Measurements from ENCODE around the gene LGR6. TPM values are rescaled to one million over a fixed set of nuclear protein-coding genes. Genes with fewer than 3 reads are reported as not detected.

The LGR6 gene
- total RNA-seq, 2 donors from 2014 or later = 5.8 to 5.9 TPM

DNA sequence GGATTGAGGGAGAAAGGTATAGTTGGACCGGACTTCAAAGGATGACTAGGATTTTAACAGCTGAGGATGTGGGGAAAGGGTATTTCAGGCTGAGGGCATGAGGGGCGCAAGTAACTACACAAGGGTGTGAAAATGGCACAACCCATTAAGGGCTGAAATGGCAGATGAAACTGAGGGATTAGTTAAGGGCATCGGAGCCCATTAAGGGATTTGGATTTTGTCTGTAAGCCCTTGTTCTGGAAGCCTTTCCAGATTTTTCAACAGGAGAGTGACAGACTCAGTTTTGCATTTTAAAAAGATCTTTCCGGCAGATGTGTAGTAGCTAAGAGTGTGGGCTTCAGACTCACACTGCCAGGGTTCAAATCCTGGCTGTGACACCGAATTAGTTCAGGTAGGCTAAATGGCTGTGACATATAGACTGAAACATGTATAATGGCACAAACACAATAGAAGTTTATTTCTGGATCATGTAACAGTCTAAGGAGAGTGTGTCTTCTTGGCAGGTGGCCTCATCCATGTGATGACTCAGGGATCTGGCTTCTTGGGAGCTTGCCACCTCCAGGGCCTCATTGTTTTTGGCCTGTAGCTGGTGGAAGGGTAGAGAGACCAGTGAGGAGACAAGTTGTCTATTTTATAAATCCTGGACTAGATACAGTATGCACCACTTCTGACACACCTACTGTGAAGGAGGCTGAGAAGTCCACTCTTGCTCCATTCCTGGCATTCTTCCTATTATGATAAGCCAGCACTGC, 98.5 kb downstream of the LGR6 start:
- ATAC-seq (no peak), DNase-seq (ENCODE audit: low spot score) (no peak)
- no peaks in the 10 kb centered on the region for H3K27me3 Mint-ChIP-seq
- no peak overlapping the region for H3K4me3 Mint-ChIP-seq
- peak overlapping the region in 1 of 2 donors; percentile 28 for H3K27ac Mint-ChIP-seq
- H3K4me1 Mint-ChIP-seq (ENCODE audit: low read depth in 2 of 2) = peaks cover 22 to 29% of the 10 kb centered on the region in 2 donors
- H3K36me3 Mint-ChIP-seq = no peaks in the 10 kb centered on the region
- H3K9me3 Mint-ChIP-seq = no peaks in the 10 kb centered on the region

- no peaks in the 10 kb centered on the region for H3K36me3 Mint-ChIP-seq
- H3K4me1 Mint-ChIP-seq (ENCODE audit: low read depth in 2 of 2) = peaks cover 22 to 29% of the 10 kb centered on the region in 2 donors
- ATAC-seq (no peak), DNase-seq (ENCODE audit: low spot score) (no peak)
- H3K27ac Mint-ChIP-seq = no peak overlapping the region
- no peaks in the 10 kb centered on the region for H3K9me3 Mint-ChIP-seq
- H3K4me3 Mint-ChIP-seq = no peak overlapping the region
- no peaks in the 10 kb centered on the region for H3K27me3 Mint-ChIP-seq
These were observed 99.2 kb downstream of the LGR6 start for GRCh38 chr1:202292773-202293172.

GRCh38 chr1:202293569-202293968, 100.0 kb downstream of the LGR6 start:
- H3K4me3 Mint-ChIP-seq = no peak overlapping the region
- ATAC-seq (no peak), DNase-seq (ENCODE audit: low spot score) (no peak)
- H3K27me3 Mint-ChIP-seq = no peaks in the 10 kb centered on the region
- peak overlapping the region; percentile 51 to 70 for H3K27ac Mint-ChIP-seq
- H3K4me1 Mint-ChIP-seq (ENCODE audit: low read depth in 2 of 2) = peaks cover 22 to 33% of the 10 kb centered on the region in 2 donors
- H3K9me3 Mint-ChIP-seq = no peaks in the 10 kb centered on the region
- H3K36me3 Mint-ChIP-seq = no peaks in the 10 kb centered on the region

DNA sequence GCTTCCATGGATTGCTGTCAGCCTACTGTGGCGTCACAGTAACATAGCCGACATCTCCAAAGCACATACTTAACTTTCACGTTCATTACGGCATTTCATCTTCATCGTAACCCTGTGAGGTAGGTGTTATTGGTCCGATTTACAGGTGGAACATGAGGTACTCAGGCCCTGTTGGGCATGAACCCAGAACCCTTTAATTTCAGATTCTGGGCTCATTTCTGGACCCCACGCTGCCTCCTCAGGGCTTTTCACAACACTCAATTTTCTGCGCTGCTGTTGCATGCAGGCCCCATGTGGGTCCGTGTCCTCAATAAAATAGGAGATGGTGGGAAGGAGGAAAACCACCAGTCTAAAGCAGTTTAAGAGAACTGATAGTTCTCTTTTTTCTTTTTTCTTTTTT, 108.6 kb downstream of the LGR6 start:
- H3K9me3 Mint-ChIP-seq = no peaks in the 10 kb centered on the region
- H3K36me3 Mint-ChIP-seq = no peaks in the 10 kb centered on the region
- ATAC-seq (no peak), DNase-seq (ENCODE audit: low spot score) (peak; percentile 6)
- peaks cover 0 to 8% of the 10 kb centered on the region in 2 donors for H3K4me1 Mint-ChIP-seq (ENCODE audit: low read depth in 2 of 2)
- no peak overlapping the region for H3K27ac Mint-ChIP-seq
- H3K27me3 Mint-ChIP-seq = no peaks in the 10 kb centered on the region
- no peak overlapping the region for H3K4me3 Mint-ChIP-seq

DNA sequence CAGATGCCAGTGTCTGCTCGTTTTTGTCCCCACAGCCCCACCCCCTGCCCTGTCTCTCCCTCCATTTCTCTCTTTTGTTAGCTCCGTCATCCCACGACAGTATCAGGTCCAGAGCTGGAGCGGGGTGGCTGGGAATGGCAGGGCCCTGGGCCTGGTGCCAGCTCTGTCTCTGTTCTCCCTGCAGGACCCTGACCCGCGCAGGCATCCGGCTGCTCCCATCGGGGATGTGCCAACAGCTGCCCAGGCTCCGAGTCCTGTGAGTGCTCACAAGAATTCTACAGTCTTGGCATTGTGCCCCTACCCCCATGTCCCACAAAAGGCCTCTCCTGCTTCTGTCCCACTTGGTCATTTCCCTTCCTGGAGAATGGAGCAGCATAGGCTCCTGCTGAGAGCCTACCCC, 110.8 kb downstream of the LGR6 start:
- no peak for ATAC-seq

DNA sequence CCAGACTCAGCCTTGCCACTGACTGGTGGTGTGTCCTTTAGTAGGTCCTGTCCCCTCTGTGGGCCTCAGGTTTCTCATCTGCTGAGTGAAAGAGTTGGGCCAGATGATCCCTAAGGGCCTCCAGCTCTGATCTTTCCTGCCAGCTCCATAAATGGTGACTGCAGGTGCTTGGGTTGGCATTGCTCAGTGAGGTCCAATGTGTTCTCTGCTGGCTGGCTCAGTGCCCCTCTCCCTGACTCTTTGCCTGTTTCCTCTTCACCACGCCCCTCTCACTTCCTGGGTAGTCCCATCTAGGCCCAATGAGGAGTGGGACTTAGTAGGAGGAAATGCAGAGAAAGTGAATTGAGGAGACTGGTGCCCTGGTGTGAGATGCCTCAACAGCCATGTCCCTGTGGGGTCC, 111.6 kb downstream of the LGR6 start:
- DNase-seq (ENCODE audit: low spot score) = no peak
- peaks cover 0 to 4% of the 10 kb centered on the region in 2 donors for H3K4me1 Mint-ChIP-seq (ENCODE audit: low read depth in 2 of 2)
- no peaks in the 10 kb centered on the region for H3K27me3 Mint-ChIP-seq
- no peak for ATAC-seq
- no peak overlapping the region for H3K4me3 Mint-ChIP-seq
- H3K27ac Mint-ChIP-seq = no peak overlapping the region
- no peaks in the 10 kb centered on the region for H3K9me3 Mint-ChIP-seq
- H3K36me3 Mint-ChIP-seq = no peaks in the 10 kb centered on the region

More for the DNA sequence above, 110.8 kb downstream of the LGR6 start:
- Mint-ChIP-seq H3K4me3 (no peak overlapping the region), H3K4me1 (ENCODE audit: low read depth in 2 of 2) (peaks cover 0 to 4% of the 10 kb centered on the region in 2 donors), H3K9me3 (no peaks in the 10 kb centered on the region), H3K27me3 (no peaks in the 10 kb centered on the region), H3K36me3 (no peaks in the 10 kb centered on the region), H3K27ac (peak overlapping the region in 1 of 2 donors; percentile 66)
- peak; percentile 56 for DNase-seq (ENCODE audit: low spot score)

DNA sequence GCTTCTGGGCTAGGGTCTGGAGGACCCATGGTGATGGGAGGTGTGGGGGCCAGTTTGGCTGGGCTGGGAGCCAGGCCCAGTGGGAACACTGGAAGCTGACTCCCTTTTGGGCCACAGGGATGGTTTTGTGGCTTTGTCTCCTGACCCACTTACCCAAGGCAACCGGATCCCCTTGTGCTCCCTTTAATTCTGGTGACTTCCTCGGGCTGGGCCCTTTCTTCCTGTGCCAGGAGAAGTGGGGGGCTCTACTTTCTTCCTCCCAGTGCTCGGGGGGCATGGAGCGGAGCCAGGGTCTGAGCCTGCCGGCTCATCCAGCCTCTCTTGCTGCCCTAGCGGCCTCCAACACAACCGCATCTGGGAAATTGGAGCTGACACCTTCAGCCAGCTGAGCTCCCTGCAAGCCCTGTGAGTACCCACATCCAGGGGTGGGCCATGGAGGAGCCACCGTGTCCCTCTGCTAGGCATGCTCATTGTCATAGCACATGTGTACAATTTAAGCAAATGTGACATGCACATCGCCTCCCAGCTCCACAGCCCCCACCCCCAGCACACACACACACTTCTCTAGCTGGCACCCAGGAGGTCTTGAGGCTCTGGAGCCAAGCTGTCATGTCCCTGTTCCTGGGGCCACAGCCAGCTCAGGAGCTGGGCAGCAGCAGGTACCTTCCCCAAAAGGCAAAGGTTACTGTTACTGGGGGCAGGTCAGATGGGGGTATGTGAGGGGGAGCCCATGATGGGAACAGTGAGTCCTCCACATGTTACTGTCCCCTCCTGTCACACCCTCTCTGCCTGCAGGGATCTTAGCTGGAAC, 113.1 kb downstream of the LGR6 start:
- Mint-ChIP-seq H3K36me3 (no peaks in the 10 kb centered on the region), H3K4me3 (no peak overlapping the region), H3K4me1 (ENCODE audit: low read depth in 2 of 2) (peaks cover 4 to 6% of the 10 kb centered on the region in 2 donors), H3K9me3 (no peaks in the 10 kb centered on the region), H3K27me3 (no peaks in the 10 kb centered on the region), H3K27ac (no peak overlapping the region)
- DNase-seq (ENCODE audit: low spot score) (peak; percentile 58), ATAC-seq (no peak)

GRCh38 chr1:202310071-202310725, 116.6 kb downstream of the LGR6 start:
- H3K27me3 Mint-ChIP-seq = no peaks in the 10 kb centered on the region
- ATAC-seq = peak in 1 of 2 donors; percentile 3
- peak overlapping the region; percentile 21 to 45 for H3K27ac Mint-ChIP-seq
- no peak for DNase-seq (ENCODE audit: low spot score)
- H3K4me3 Mint-ChIP-seq = no peak overlapping the region
- H3K4me1 Mint-ChIP-seq (ENCODE audit: low read depth in 2 of 2) = peaks cover 4 to 5% of the 10 kb centered on the region in 2 donors
- H3K9me3 Mint-ChIP-seq = no peaks in the 10 kb centered on the region
- H3K36me3 Mint-ChIP-seq = no peaks in the 10 kb centered on the region

GRCh38 chr1:202310746-202311145, 117.1 kb downstream of the LGR6 start:
- no peaks in the 10 kb centered on the region for H3K9me3 Mint-ChIP-seq
- H3K4me1 Mint-ChIP-seq (ENCODE audit: low read depth in 2 of 2) = peaks cover 4 to 9% of the 10 kb centered on the region in 2 donors
- peak overlapping the region; percentile 21 to 40 for H3K27ac Mint-ChIP-seq
- no peaks in the 10 kb centered on the region for H3K27me3 Mint-ChIP-seq
- no peak overlapping the region for H3K4me3 Mint-ChIP-seq
- no peaks in the 10 kb centered on the region for H3K36me3 Mint-ChIP-seq
- DNase-seq (ENCODE audit: low spot score) (no peak), ATAC-seq (no peak)

DNA sequence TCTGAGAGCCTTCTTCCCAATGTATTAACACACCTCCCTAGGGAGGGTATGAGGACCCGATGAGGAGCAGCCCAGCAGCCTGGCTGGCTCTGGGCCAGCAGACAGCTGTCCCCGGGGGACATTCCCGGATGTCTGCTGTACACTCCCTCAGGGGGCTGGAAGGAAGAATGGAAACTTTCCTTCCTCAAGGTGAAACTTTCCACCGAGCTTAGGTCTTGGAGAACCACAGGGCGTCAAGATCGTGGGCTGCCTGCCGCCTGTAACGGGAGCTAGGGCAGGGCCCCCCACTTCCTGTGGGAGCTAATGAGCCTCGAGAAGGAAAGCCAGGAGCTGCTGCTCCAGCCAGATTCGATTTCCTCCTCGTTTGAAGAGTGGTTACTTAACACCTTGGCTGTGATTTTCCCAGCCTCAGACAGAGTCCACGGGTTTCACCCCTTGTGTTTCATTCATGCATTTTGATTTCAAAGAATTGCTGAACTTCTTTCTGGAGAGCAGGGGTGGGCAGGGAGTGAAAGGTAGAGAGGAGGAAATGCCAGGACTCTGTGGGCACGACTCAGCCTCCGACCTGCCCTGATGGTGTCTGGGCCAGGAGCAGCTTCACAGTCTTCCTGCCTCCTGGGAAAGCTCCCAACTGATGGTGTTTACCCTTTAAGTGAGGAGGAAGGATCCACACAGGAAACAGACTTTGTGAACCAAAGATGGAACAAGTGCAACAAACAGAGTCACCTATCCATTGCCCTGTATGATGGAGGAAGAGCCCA, 118.5 kb downstream of the LGR6 start:
- Mint-ChIP-seq H3K27me3 (no peaks in the 10 kb centered on the region), H3K4me1 (ENCODE audit: low read depth in 2 of 2) (peaks cover 4 to 9% of the 10 kb centered on the region in 2 donors), H3K4me3 (no peak overlapping the region), H3K27ac (peak overlapping the region in 1 of 2 donors; percentile 69), H3K9me3 (no peaks in the 10 kb centered on the region), H3K36me3 (no peaks in the 10 kb centered on the region)
- ATAC-seq = no peak
- no peak for DNase-seq (ENCODE audit: low spot score)

DNA sequence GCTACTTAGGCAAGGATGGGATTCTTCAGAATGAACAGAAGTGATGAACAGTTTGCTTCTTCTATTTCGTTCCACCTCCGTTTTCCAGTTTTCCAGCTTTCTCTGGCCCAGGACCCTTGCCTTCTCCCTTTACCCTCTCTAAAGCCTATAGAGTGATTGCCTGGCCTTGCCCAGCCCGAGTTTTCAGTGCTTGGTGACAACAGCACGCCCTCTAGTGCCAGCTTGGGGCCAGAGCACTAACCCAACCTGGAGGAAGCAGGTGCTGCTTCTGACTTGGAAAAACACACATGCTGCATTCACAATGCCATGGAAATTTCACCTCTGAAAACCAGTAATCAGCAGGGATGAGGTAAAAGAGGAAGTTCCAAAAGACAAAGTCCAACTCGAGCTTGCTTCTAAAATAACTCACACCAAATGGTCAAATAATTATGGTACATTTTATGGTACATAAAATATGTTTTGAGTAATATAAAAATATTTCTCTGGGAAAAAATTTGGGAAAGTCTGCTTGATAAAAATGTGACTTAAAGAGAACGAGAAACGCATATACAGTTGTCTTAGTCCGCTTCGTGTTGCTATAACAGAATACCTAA, 122.1 kb downstream of the LGR6 start:
- Mint-ChIP-seq H3K9me3 (no peaks in the 10 kb centered on the region), H3K36me3 (no peaks in the 10 kb centered on the region), H3K27me3 (no peaks in the 10 kb centered on the region), H3K27ac (no peak overlapping the region), H3K4me3 (no peak overlapping the region), H3K4me1 (ENCODE audit: low read depth in 2 of 2) (peaks cover 16 to 19% of the 10 kb centered on the region in 2 donors)
- DNase-seq (ENCODE audit: low spot score) (peak; percentile 77), ATAC-seq (peak; percentile 64 to 83)

- Mint-ChIP-seq H3K4me1 (ENCODE audit: low read depth in 2 of 2) (peaks cover 16% of the 10 kb centered on the region in 2 donors), H3K27me3 (no peaks in the 10 kb centered on the region), H3K27ac (no peak overlapping the region), H3K4me3 (no peak overlapping the region), H3K36me3 (no peaks in the 10 kb centered on the region), H3K9me3 (no peaks in the 10 kb centered on the region)
- no peak for DNase-seq (ENCODE audit: low spot score)
- ATAC-seq = no peak
These were observed 122.6 kb downstream of the LGR6 start for GRCh38 chr1:202316186-202316585.

All from natural killer cell treated with Interleukin-12 subunit alpha and Interleukin-12 subunit beta and Interleukin-15 and Interleukin-18, amount 100 ng/mL, for 72 hours (primary cell).